Body of pancreas (tissue), 4 donors: ENCODE measurements around the gene SH3D21. TPM values are rescaled to one million over a fixed set of nuclear protein-coding genes. Genes with fewer than 3 reads are reported as not detected.
A peak's percentile ranks its signal among the peaks of the same experiment; 100 is the strongest.

Experiments used
- ATAC-seq: fragments of 150-250 bp; one replicate; pipeline ENCODE4 v1.9.1; 2016
- DNase-seq, 4 donors: peaks; one replicate each; pipeline ENCODE4 v3.0.0-alpha.2; 2019
- H3K27ac ChIP-seq, 4 donors: fragments of 200-600 bp; sonication (generic); 1 replicate in 3 of 4; 2 replicates in 1 of 4; pipeline versions ENCODE4 v1.5.1 to v1.6.1; 2016 to 2019; ENCODE audit warnings: mild to moderate bottlenecking in 1 of 4, mixed read lengths in 1 of 4, moderate library complexity in 1 of 4
- H3K27me3 ChIP-seq, 2 donors: fragments of 200-600 bp; sonication (generic); one replicate each; pipeline ENCODE4 v1.6.0; 2016; ENCODE audit warnings: mild to moderate bottlenecking in 1 of 2
- H3K36me3 ChIP-seq, 2 donors: fragments of 200-600 bp; sonication (generic); replicated peaks in 1 of 2; 2 replicates each; pipeline ENCODE4 v1.5.1; 2016; ENCODE audit warnings: low read depth in 2 of 2; ENCODE audit not compliant: insufficient read depth in 1 of 2
- H3K4me1 ChIP-seq: fragments of 200-600 bp; sonication (generic); one replicate; pipeline ENCODE4 v1.6.0; 2016
- H3K4me3 ChIP-seq, 2 donors: fragments of 200-600 bp; sonication (generic); 1 replicate in 1 of 2; 2 replicates in 1 of 2; pipeline ENCODE4 v1.5.1; 2016 to 2019
- H3K9me3 ChIP-seq, 3 donors: fragments of 200-600 bp; sonication (generic); 1 replicate in 2 of 3; 2 replicates in 1 of 3; pipeline ENCODE4 v1.5.1; 2016
- POLR2A ChIP-seq, 3 donors: fragments of 450-650 bp; IDR thresholded peaks; one replicate each; pipeline ENCODE4 v1.6.1; 2016; ENCODE audit warnings: antibody characterized with exemption in 3 of 3, mild to moderate bottlenecking in 2 of 3
- WGBS, 2 donors: methylation state at CpG; one replicate each; pipeline ENCODE4 v1.1.5; 2017; 5-methylcytosine and 5-hydroxymethylcytosine counted together
- intact Hi-C: fragments of 100-400 bp; cut with DNase I; formaldehyde crosslinking; loops from one replicate; pipeline ENCODE4 v1.15.1; 2023
- total RNA-seq, 2 donors: library from RNA; depleted of rRNA; stranded (reverse); fragments of >200 nt; gene quantifications; one replicate each; pipeline ENCODE4 v1.1.0, GENCODE V29; 2016
- TF ChIP-seq, protein P1 (sequence below), 7 experiments: fragments of 450-650 bp in 4 of 7; fragments of 200-600 bp in 3 of 7; sonication (generic) in 3 of 7; IDR thresholded peaks; one replicate each; pipeline ENCODE4 v1.5.1; 2016 to 2019; ENCODE audit warnings: antibody characterized with exemption in 7 of 7

SH3D21 gene
- total RNA-seq, 2 donors from 2014 or later, result 0.33 to 0.52 TPM

DNA sequence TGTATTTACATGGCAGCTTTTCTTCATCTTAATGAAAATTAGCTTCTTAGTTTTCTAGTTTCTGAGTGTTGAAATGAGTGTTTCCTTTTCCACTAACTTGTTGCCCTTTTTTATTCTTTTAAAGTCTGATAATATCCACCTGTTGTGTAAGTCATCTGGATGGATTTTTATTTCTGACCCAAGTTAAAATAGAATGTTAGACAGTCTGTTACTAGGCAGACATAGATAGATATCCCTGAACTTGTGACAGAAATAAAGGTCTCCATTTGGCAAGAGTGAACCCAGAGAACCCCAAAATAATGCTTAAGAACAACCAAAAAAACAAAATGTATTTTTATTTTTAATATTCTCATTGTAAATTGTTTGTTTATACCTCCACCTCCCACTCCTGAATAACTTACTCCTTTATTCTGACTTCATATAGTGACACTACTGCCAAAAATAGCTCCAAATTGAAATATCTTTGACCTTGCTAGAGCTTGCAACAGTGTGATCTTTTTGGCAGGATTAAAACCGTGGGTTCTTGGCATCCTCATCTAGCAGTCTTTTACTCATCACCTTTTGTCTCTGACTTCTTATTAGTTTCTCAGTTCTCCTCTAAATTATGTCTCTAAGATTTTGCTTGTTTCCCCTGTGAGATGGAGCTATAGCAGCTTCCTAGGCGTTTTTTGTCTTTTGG lies 26.9 kb upstream of the SH3D21 start:
- 13 to 23% methylated on average over 2 of the region's 2 CpGs for WGBS, 2 donors
- intact Hi-C loops, result no loop called here
- Histone ChIP-seq H3K9me3 (no peaks in the 10 kb centered on the region), H3K4me3 (no peak overlapping the region), H3K4me1 (peaks cover 18% of the 10 kb centered on the region), H3K27ac (peak overlapping the region in 1 of 4 donors; percentile 47), H3K27me3 (no peaks in the 10 kb centered on the region), H3K36me3 (peaks cover 0 to 7% of the 10 kb centered on the region in 2 donors)
- DNase-seq, result no peak
- TF ChIP-seq, protein P1, sequence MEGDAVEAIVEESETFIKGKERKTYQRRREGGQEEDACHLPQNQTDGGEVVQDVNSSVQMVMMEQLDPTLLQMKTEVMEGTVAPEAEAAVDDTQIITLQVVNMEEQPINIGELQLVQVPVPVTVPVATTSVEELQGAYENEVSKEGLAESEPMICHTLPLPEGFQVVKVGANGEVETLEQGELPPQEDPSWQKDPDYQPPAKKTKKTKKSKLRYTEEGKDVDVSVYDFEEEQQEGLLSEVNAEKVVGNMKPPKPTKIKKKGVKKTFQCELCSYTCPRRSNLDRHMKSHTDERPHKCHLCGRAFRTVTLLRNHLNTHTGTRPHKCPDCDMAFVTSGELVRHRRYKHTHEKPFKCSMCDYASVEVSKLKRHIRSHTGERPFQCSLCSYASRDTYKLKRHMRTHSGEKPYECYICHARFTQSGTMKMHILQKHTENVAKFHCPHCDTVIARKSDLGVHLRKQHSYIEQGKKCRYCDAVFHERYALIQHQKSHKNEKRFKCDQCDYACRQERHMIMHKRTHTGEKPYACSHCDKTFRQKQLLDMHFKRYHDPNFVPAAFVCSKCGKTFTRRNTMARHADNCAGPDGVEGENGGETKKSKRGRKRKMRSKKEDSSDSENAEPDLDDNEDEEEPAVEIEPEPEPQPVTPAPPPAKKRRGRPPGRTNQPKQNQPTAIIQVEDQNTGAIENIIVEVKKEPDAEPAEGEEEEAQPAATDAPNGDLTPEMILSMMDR (IDR thresholded peaks at IDR 0.05), result no peak
- no peak for TF ChIP-seq POLR2A (IDR thresholded peaks at IDR 0.05)
- no peak for ATAC-seq

DNA sequence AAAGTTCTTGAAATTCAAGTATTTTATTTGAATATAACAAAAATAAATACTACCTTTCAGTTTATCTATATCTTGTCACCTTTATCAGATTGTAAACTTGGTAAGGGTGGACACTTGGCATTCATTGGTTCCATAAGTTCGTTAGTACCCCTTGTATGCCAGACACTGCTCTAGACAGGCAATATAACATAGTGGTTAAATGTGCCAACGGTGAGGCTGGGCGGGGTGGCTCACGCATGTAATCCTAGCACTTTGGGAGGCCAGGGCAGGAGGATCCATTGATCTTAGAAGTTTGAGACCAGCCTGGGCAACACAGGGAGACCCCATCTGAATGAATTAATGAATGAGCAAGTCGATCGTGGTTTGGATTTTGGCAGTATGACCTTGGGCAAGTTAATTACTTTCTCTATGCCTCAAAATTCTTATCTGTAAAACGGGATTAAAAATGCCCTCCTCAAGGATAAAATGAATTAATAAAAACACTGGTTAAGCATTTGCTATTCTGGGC lies 26.3 kb upstream of the SH3D21 start:
- TF ChIP-seq, protein P1 (IDR thresholded peaks at IDR 0.05), result no peak
- TF ChIP-seq POLR2A (IDR thresholded peaks at IDR 0.05), result no peak
- Histone ChIP-seq H3K36me3 (peaks cover 0 to 9% of the 10 kb centered on the region in 2 donors), H3K27ac (peak overlapping the region in 1 of 4 donors; percentile 47), H3K27me3 (no peaks in the 10 kb centered on the region), H3K9me3 (no peaks in the 10 kb centered on the region), H3K4me1 (peaks cover 21% of the 10 kb centered on the region), H3K4me3 (no peak overlapping the region)
- DNase-seq (no peak), ATAC-seq (no peak)
- intact Hi-C loops, result loop anchor here (10.0 kb wide), 1 partner anchor 85 kb away; no protein-coding TSS in a partner anchor
- whole genome bisulfite sequencing, 2 donors, result 43% methylated on average over 7 of the region's 7 CpGs

DNA sequence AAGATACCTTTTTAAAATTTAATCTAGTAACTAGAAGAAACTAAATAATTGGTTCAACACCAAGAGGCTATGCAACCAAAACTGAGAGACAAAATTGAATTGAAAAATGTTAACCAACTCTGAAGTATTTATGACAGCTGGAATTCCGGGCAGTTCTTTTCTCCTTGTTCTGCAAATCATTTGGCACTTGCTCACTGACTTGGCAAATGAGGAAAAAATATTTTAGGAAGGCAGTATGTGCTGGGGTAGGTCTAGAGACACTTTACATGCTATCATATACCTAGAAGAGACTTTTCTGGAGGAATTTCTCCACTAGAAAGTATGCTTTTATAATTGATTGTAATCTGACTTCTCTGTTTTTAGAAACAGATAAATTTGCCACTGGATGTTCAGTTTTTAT lies 22.1 kb upstream of the SH3D21 start:
- H3K4me3 ChIP-seq, result no peak overlapping the region
- no peak for ATAC-seq
- H3K27me3 ChIP-seq, result no peaks in the 10 kb centered on the region
- no peaks in the 10 kb centered on the region for H3K9me3 ChIP-seq
- peak overlapping the region in 1 of 4 donors; percentile 55 for H3K27ac ChIP-seq
- peaks cover 6 to 27% of the 10 kb centered on the region in 2 donors for H3K36me3 ChIP-seq
- intact Hi-C loops, result loop anchor here (10.0 kb wide), 1 partner anchor 89 kb away; no protein-coding TSS in a partner anchor
- WGBS, 2 donors, result 41 to 56% methylated on average over 1 of the region's 1 CpG
- DNase-seq, result no peak
- TF ChIP-seq POLR2A (IDR thresholded peaks at IDR 0.05), result no peak
- TF ChIP-seq, protein P1 (IDR thresholded peaks at IDR 0.05), result no peak
- peaks cover 19% of the 10 kb centered on the region for H3K4me1 ChIP-seq

DNA sequence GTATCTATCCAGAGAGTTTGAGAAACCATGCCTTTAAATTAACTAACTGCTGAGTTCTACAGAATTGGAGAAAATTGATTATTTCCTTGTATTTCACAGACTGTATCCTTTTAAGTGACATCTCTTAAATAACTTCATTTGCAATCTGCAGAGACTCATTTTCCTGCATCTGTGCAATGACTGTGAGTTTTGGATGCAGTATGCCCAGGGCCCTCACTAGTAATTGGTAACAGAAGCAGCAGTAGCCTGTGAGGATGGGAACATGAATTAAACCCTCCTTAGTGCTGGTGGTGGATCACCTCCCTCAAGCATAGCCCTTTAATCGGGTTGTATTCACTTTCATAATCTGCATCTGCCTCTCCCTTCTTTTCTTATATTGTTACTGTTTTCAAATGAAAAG lies 21.7 kb upstream of the SH3D21 start:
- Histone ChIP-seq H3K9me3 (no peaks in the 10 kb centered on the region), H3K4me1 (peaks cover 14% of the 10 kb centered on the region), H3K36me3 (peaks cover 6 to 29% of the 10 kb centered on the region in 2 donors), H3K27ac (peak overlapping the region in 1 of 4 donors; percentile 55), H3K4me3 (no peak overlapping the region), H3K27me3 (no peaks in the 10 kb centered on the region)
- intact Hi-C loops, result loop anchor here (10.0 kb wide), 1 partner anchor 90 kb away; no protein-coding TSS in a partner anchor
- DNase-seq (no peak), ATAC-seq (no peak)
- 46 to 55% methylated on average over 1 of the region's 1 CpG for WGBS, 2 donors
- TF ChIP-seq POLR2A (IDR thresholded peaks at IDR 0.05), result no peak
- TF ChIP-seq, protein P1 (IDR thresholded peaks at IDR 0.05), result no peak
